Duodenal mucosa (tissue), 2 donors: ENCODE data around the gene HES5.

Experiments
- H3K27ac ChIP-seq: one replicate; pipeline ENCODE4 v1.7.0; 2013; ENCODE audit warnings: low read depth, low read length
- H3K27me3 ChIP-seq, 2 donors: one replicate each; pipeline ENCODE4 v1.7.0; 2013; ENCODE audit warnings: low read length in 2 of 2, control low read depth in 1 of 2; ENCODE audit not compliant: insufficient read depth in 2 of 2, control insufficient read depth in 1 of 2
- H3K36me3 ChIP-seq, 2 donors: one replicate each; pipeline ENCODE4 v1.7.0; 2013; ENCODE audit warnings: low read length in 2 of 2, control low read depth in 1 of 2; ENCODE audit not compliant: insufficient read depth in 2 of 2, control insufficient read depth in 1 of 2
- H3K4me1 ChIP-seq, 2 donors: one replicate each; pipeline ENCODE4 v1.7.0; 2013; ENCODE audit warnings: low read length in 2 of 2, control low read depth in 1 of 2; ENCODE audit not compliant: insufficient read depth in 2 of 2, control insufficient read depth in 1 of 2
- H3K4me3 ChIP-seq, 2 donors: one replicate each; pipeline ENCODE4 v1.7.0; 2013; ENCODE audit warnings: low read length in 2 of 2, low read depth in 1 of 2
- H3K9ac ChIP-seq, 2 donors: one replicate each; pipeline ENCODE4 v1.7.0; 2013; ENCODE audit warnings: low read length in 2 of 2, low read depth in 1 of 2
- H3K9me3 ChIP-seq, 2 donors: one replicate each; pipeline ENCODE4 v1.7.0; 2013; ENCODE audit warnings: low read length in 2 of 2, control low read depth in 1 of 2; ENCODE audit not compliant: control insufficient read depth in 1 of 2

HES5 gene

GRCh38 chr1:2494323-2494693 lies 35.8 kb downstream of the HES5 start:
- H3K9me3 ChIP-seq, result no peaks in the 10 kb centered on the region
- H3K9ac ChIP-seq, result no peak overlapping the region
- H3K36me3 ChIP-seq, result no peaks in the 10 kb centered on the region
- no peaks in the 10 kb centered on the region for H3K27me3 ChIP-seq
- H3K4me1 ChIP-seq, result no peaks in the 10 kb centered on the region
- no peak overlapping the region for H3K27ac ChIP-seq
- H3K4me3 ChIP-seq, result no peak overlapping the region

GRCh38 chr1:2493691-2494322 lies 36.3 kb downstream of the HES5 start:
- H3K9me3 ChIP-seq, result peaks cover 0 to 3% of the 10 kb centered on the region in 2 donors
- H3K27me3 ChIP-seq, result no peaks in the 10 kb centered on the region
- no peaks in the 10 kb centered on the region for H3K36me3 ChIP-seq
- H3K4me1 ChIP-seq, result no peaks in the 10 kb centered on the region
- H3K4me3 ChIP-seq, result no peak overlapping the region
- H3K9ac ChIP-seq, result no peak overlapping the region
- H3K27ac ChIP-seq, result no peak overlapping the region

GRCh38 chr1:2493218-2493617 lies 36.8 kb downstream of the HES5 start:
- Histone ChIP-seq H3K9ac (no peak overlapping the region), H3K4me3 (no peak overlapping the region), H3K27ac (no peak overlapping the region), H3K27me3 (no peaks in the 10 kb centered on the region), H3K36me3 (no peaks in the 10 kb centered on the region), H3K4me1 (no peaks in the 10 kb centered on the region), H3K9me3 (peaks cover 0 to 8% of the 10 kb centered on the region in 2 donors)

GRCh38 chr1:2492091-2492490 lies 38.0 kb downstream of the HES5 start:
- Histone ChIP-seq H3K27me3 (no peaks in the 10 kb centered on the region), H3K36me3 (no peaks in the 10 kb centered on the region), H3K9ac (no peak overlapping the region), H3K4me3 (no peak overlapping the region), H3K27ac (no peak overlapping the region), H3K9me3 (peaks cover 0 to 10% of the 10 kb centered on the region in 2 donors), H3K4me1 (no peaks in the 10 kb centered on the region)

GRCh38 chr1:2489615-2490014 lies 40.4 kb downstream of the HES5 start:
- Histone ChIP-seq H3K4me3 (no peak overlapping the region), H3K4me1 (no peaks in the 10 kb centered on the region), H3K9me3 (peaks cover 0 to 10% of the 10 kb centered on the region in 2 donors), H3K27me3 (no peaks in the 10 kb centered on the region), H3K36me3 (no peaks in the 10 kb centered on the region), H3K9ac (no peak overlapping the region), H3K27ac (no peak overlapping the region)

GRCh38 chr1:2488688-2489087 lies 41.4 kb downstream of the HES5 start:
- Histone ChIP-seq H3K9ac (no peak overlapping the region), H3K4me3 (no peak overlapping the region), H3K27ac (no peak overlapping the region), H3K36me3 (no peaks in the 10 kb centered on the region), H3K4me1 (no peaks in the 10 kb centered on the region), H3K27me3 (no peaks in the 10 kb centered on the region), H3K9me3 (peaks cover 0 to 10% of the 10 kb centered on the region in 2 donors)

GRCh38 chr1:2486558-2486957 lies 43.5 kb downstream of the HES5 start:
- no peak overlapping the region for H3K27ac ChIP-seq
- H3K9ac ChIP-seq, result no peak overlapping the region
- H3K4me1 ChIP-seq, result peaks cover 5% of the 10 kb centered on the region in 2 donors
- peaks cover 0 to 10% of the 10 kb centered on the region in 2 donors for H3K9me3 ChIP-seq
- no peaks in the 10 kb centered on the region for H3K27me3 ChIP-seq
- H3K36me3 ChIP-seq, result no peaks in the 10 kb centered on the region
- no peak overlapping the region for H3K4me3 ChIP-seq

- Histone ChIP-seq H3K27me3 (no peaks in the 10 kb centered on the region), H3K9ac (no peak overlapping the region), H3K4me1 (peaks cover 5% of the 10 kb centered on the region in 2 donors), H3K27ac (no peak overlapping the region), H3K4me3 (no peak overlapping the region), H3K9me3 (peaks cover 0 to 10% of the 10 kb centered on the region in 2 donors), H3K36me3 (no peaks in the 10 kb centered on the region)
Measured at GRCh38 chr1:2486041-2486440, 44.0 kb downstream of the HES5 start.

- no peak overlapping the region for H3K9ac ChIP-seq
- H3K4me3 ChIP-seq, result no peak overlapping the region
- H3K27ac ChIP-seq, result no peak overlapping the region
- H3K36me3 ChIP-seq, result no peaks in the 10 kb centered on the region
- H3K9me3 ChIP-seq, result peaks cover 0 to 9% of the 10 kb centered on the region in 2 donors
- H3K27me3 ChIP-seq, result no peaks in the 10 kb centered on the region
- peaks cover 5% of the 10 kb centered on the region in 2 donors for H3K4me1 ChIP-seq
Measured at GRCh38 chr1:2483970-2484369, 46.1 kb downstream of the HES5 start.

- Histone ChIP-seq H3K36me3 (no peaks in the 10 kb centered on the region), H3K9ac (no peak overlapping the region), H3K27ac (no peak overlapping the region), H3K4me1 (peaks cover 9 to 12% of the 10 kb centered on the region in 2 donors), H3K9me3 (peaks cover 0 to under 1% of the 10 kb centered on the region in 2 donors), H3K4me3 (no peak overlapping the region), H3K27me3 (no peaks in the 10 kb centered on the region)
Measured at GRCh38 chr1:2483026-2483425, 47.0 kb downstream of the HES5 start.
